A549 (cell line): ENCODE results near the gene PPP1R1C. TPM values are rescaled to one million over a fixed set of nuclear protein-coding genes. Genes with fewer than 3 reads are reported as not detected.

ENCODE experiments used
- ATAC-seq, 2 experiments: fragments of 200-7000 bp in 1 of 2; fragments of >200 bp in 1 of 2; cut with Nextera tagmentation in 1 of 2; cut with Tn5 transposase in 1 of 2; 3 replicates each; pipeline versions ENCODE4 v1.8.0 to v1.9.1; 2018 to 2020; ENCODE audit warnings: mild to moderate bottlenecking in 1 of 2, moderate library complexity in 1 of 2
- CTCF ChIA-PET: fragments of 300-600 bp; sonication (Branson Sonifier 250); formaldehyde crosslinking; extraction: SDS; loops from one replicate; lab custom pipeline; 2021; ENCODE audit warnings: antibody characterized with exemption, inconsistent platforms; lab: Yijun Ruan, JAX
- POLR2A ChIA-PET: fragments of 350-600 bp; formaldehyde crosslinking; extraction: SDS; loops from one replicate; lab custom pipeline; 2021; ENCODE audit warnings: antibody characterized with exemption, inconsistent platforms; lab: Yijun Ruan, JAX
- DNase-seq, 2 experiments: peaks; one replicate each; pipeline versions ENCODE4 v3.0.0 to v3.0.0-alpha.2; 2011 to 2016; ENCODE audit warnings: low read depth in 1 of 2, low spot score in 1 of 2
- FAIRE-seq: peaks from 2 replicates; lab custom pipeline; 2011; peaks lifted over from hg19 to GRCh38; lab: Jason Lieb, UNC
- H3K27ac ChIP-seq, 2 experiments: fragments of >200 bp; sonication (Bioruptor Twin); formaldehyde crosslinking; 3 replicates each; pipeline ENCODE4 v1.5.1; 2016 to 2017
- H3K4me1 ChIP-seq: fragments of >200 bp; sonication (Bioruptor Twin); formaldehyde crosslinking; 3 replicates; pipeline ENCODE4 v1.6.1; 2016
- H3K4me2 ChIP-seq: fragments of >200 bp; sonication (Bioruptor Twin); formaldehyde crosslinking; 3 replicates; pipeline ENCODE4 v1.6.1; 2016
- H3K4me3 ChIP-seq: fragments of >200 bp; sonication (Bioruptor Twin); formaldehyde crosslinking; 3 replicates; pipeline ENCODE4 v1.5.1; 2016
- H3K9me3 ChIP-seq: fragments of >200 bp; sonication (Bioruptor Twin); formaldehyde crosslinking; 3 replicates; pipeline ENCODE4 v1.6.1; 2016
- BCL3 ChIP-seq: fragments of >200 bp; sonication (Bioruptor Twin); formaldehyde crosslinking; IDR thresholded peaks from 3 replicates; pipeline ENCODE4 v1.6.1; 2016
- CHD4 ChIP-seq: fragments of 200-600 bp; sonication (generic); IDR thresholded peaks from 2 replicates; pipeline ENCODE4 v1.6.1; 2016; ENCODE audit warnings: antibody characterized with exemption, mild to moderate bottlenecking, borderline replicate concordance
- EHF ChIP-seq: fragments of 250-450 bp; sonication (Bioruptor Pico); IDR thresholded peaks from 2 replicates; pipeline ENCODE4 v1.5.0; 2020; ENCODE audit warnings: mild to moderate bottlenecking
- ELK1 ChIP-seq: fragments of 150-350 bp; IDR thresholded peaks from 2 replicates; pipeline ENCODE4 v1.6.1; 2014; ENCODE audit warnings: low read depth, mild to moderate bottlenecking, low read length
- EP300 ChIP-seq, 2 experiments: fragments of >200 bp; sonication (Bioruptor Twin); formaldehyde crosslinking; IDR thresholded peaks; 2 replicates in 1 of 2; 3 replicates in 1 of 2; pipeline ENCODE4 v1.6.1; 2016 to 2017
- FOSL2 ChIP-seq, 2 experiments: fragments of 450-650 bp in 1 of 2; fragments of >200 bp in 1 of 2; sonication (Bioruptor Twin) in 1 of 2; formaldehyde crosslinking; IDR thresholded peaks; 2 replicates each; pipeline versions ENCODE4 v1.5.0 to v1.6.1; 2016 to 2020; ENCODE audit warnings: mild to moderate bottlenecking in 1 of 2, moderate library complexity in 1 of 2
- GATA3 ChIP-seq: IDR thresholded peaks from 2 replicates; pipeline ENCODE4 v1.6.1; 2012; ENCODE audit warnings: borderline replicate concordance
- HDAC2 ChIP-seq: fragments of 200-600 bp; sonication (generic); IDR thresholded peaks from 2 replicates; pipeline ENCODE4 v1.6.1; 2016
- HEYL ChIP-seq: fragments of 250-450 bp; sonication (Bioruptor Pico); IDR thresholded peaks from 2 replicates; pipeline ENCODE4 v1.8.0; 2021; ENCODE audit warnings: mild to moderate bottlenecking, moderate library complexity
- HOXA7 ChIP-seq: fragments of 250-450 bp; sonication (Bioruptor Pico); IDR thresholded peaks from 2 replicates; pipeline ENCODE4 v1.5.0; 2020; ENCODE audit warnings: mild to moderate bottlenecking, moderate library complexity
- HOXB13 ChIP-seq: fragments of 250-450 bp; sonication (Bioruptor Pico); IDR thresholded peaks from 2 replicates; pipeline ENCODE4 v1.5.0; 2020; ENCODE audit warnings: low read depth, mild to moderate bottlenecking, moderate library complexity
- JUNB ChIP-seq: fragments of >200 bp; sonication (Bioruptor Twin); formaldehyde crosslinking; IDR thresholded peaks from 2 replicates; pipeline ENCODE4 v1.6.1; 2016
- KDM5A ChIP-seq: fragments of 200-600 bp; sonication (generic); IDR thresholded peaks from 2 replicates; pipeline ENCODE4 v1.6.1; 2016; ENCODE audit warnings: antibody characterized with exemption, mild to moderate bottlenecking
- MAFK ChIP-seq: fragments of 450-650 bp; IDR thresholded peaks from 2 replicates; pipeline ENCODE4 v1.6.1; 2014; ENCODE audit not compliant: partially characterized antibody
- MAZ ChIP-seq: fragments of 150-350 bp; IDR thresholded peaks from 2 replicates; pipeline ENCODE4 v1.6.1; 2014; ENCODE audit warnings: antibody characterized with exemption, low read depth, low read length, borderline replicate concordance
- MYC ChIP-seq: IDR thresholded peaks from 2 replicates; pipeline ENCODE4 v1.6.1; 2012; ENCODE audit warnings: mild to moderate bottlenecking, inconsistent platforms, low read length, improper control_type of control experiment, borderline replicate concordance
- RARB ChIP-seq: fragments of 250-450 bp; sonication (Bioruptor Pico); IDR thresholded peaks from 2 replicates; pipeline ENCODE4 v1.8.0; 2021; ENCODE audit warnings: mild to moderate bottlenecking, moderate library complexity
- SREBF2 ChIP-seq: fragments of 450-650 bp; IDR thresholded peaks from 2 replicates; pipeline ENCODE4 v1.6.1; 2014; ENCODE audit warnings: mild to moderate bottlenecking, moderate library complexity
- TP53 ChIP-seq: fragments of 250-450 bp; sonication (Bioruptor Pico); IDR thresholded peaks from 2 replicates; pipeline ENCODE4 v1.5.0; 2021; ENCODE audit warnings: mild to moderate bottlenecking, moderate library complexity
- ZFP36 ChIP-seq: fragments of 450-650 bp; IDR thresholded peaks from 2 replicates; pipeline ENCODE4 v1.6.1; 2014; ENCODE audit warnings: borderline replicate concordance; ENCODE audit not compliant: partially characterized antibody
- ZSCAN20 ChIP-seq: fragments of 250-450 bp; sonication (Bioruptor Pico); IDR thresholded peaks from 2 replicates; pipeline ENCODE4 v1.8.0; 2022; ENCODE audit warnings: mild to moderate bottlenecking, moderate library complexity
- WGBS: methylation state at CpG from one replicate; pipeline ENCODE4 v1.1.6; 2017; ENCODE audit errors: missing lambda C conversion rate; 5-methylcytosine and 5-hydroxymethylcytosine counted together
- polyA plus RNA-seq, 4 experiments: library from polyadenylated mRNA; depleted of rRNA in 3 of 4; stranded (reverse); fragments of >200 nt; fragmentation: RNase III in 1 of 4; extraction: RNeasy Plus Mini Kit Qiagen cat#74134 plus additional on column Dnase treatment in 1 of 4; gene quantifications; 2 replicates in 3 of 4; 3 replicates in 1 of 4; pipeline ENCODE4 v1.2.3, GENCODE V29; 2011 to 2017

Gene PPP1R1C
- polyA plus RNA-seq, 2 of the 4 experiments (the other 2 are of a cell fraction), result 0.81 to 2.7 TPM

GRCh38 chr2:182080493-182080892 lies 94.8 kb downstream of the PPP1R1C start (continued):
- TF ChIP-seq MAZ (no peak), FOSL2 (IDR thresholded peaks at IDR 0.05) (no peak), FOSL2 (CRISPR knock-in tag; IDR thresholded peaks at IDR 0.05) (no peak), HOXA7 (CRISPR knock-in tag) (no peak)

- peaks cover 9% of the 10 kb centered on the region for H3K4me1 ChIP-seq
- no peak overlapping the region for H3K4me2 ChIP-seq
- ChIA-PET CTCF (interaction anchor here (1.0 kb wide), 1 partner anchor 128 kb away, joined by 3 read pairs; no protein-coding TSS in a partner anchor), POLR2A (no interaction called here)
- DNase-seq (no peak), ATAC-seq (no peak), FAIRE-seq (no peak)
- H3K4me3 ChIP-seq, result no peak overlapping the region
- H3K27ac ChIP-seq, result no peak overlapping the region
- peaks cover 3% of the 10 kb centered on the region; the same call in 1 of the 3 replicates for H3K9me3 ChIP-seq
- WGBS, result 32% methylated on average over 4 of the region's 4 CpGs
- no peak for TF ChIP-seq MYC
- TF ChIP-seq KDM5A, result no peak
- no peak for TF ChIP-seq JUNB
- no peak for TF ChIP-seq SREBF2
- no peak for TF ChIP-seq HOXB13
These were observed 96.1 kb downstream of the PPP1R1C start for GRCh38 chr2:182081602-182082260.

- no peak for DNase-seq
- CTCF ChIA-PET, result interaction anchor here (1.3 to 3.2 kb wide), 2 partner anchors 11 kb away, joined by 3 to 17 read pairs; no protein-coding TSS in a partner anchor
- Histone ChIP-seq H3K4me1 (no peaks in the 10 kb centered on the region), H3K27ac (no peak overlapping the region), H3K4me3 (no peak overlapping the region)
- TF ChIP-seq MYC (no peak), HOXB13 (no peak), HEYL (CRISPR knock-in tag) (no peak), RARB (CRISPR knock-in tag) (no peak), CHD4 (no peak), HDAC2 (no peak), GATA3 (no peak), ELK1 (no peak), EP300 (IDR thresholded peaks at IDR 0.05) (no peak), TP53 (CRISPR knock-in tag) (no peak), MAFK (no peak)
- TF ChIP-seq, all 56 proteins: peak for 0
- ATAC-seq, result no peak
- H3K9me3 ChIP-seq, result peaks cover 3% of the 10 kb centered on the region; the same call in 1 of the 3 replicates
- no peak for FAIRE-seq
- H3K4me2 ChIP-seq, result no peak overlapping the region
- POLR2A ChIA-PET, result no interaction called here
- 59% methylated on average over 3 of the region's 3 CpGs for WGBS
These were observed 103.1 kb downstream of the PPP1R1C start for GRCh38 chr2:182088681-182089320.

GRCh38 chr2:182090486-182090885 lies 104.8 kb downstream of the PPP1R1C start:
- 48% methylated on average over 3 of the region's 3 CpGs for WGBS
- DNase-seq (no peak), FAIRE-seq (no peak), ATAC-seq (no peak)
- H3K4me2 ChIP-seq, result no peak overlapping the region
- ChIA-PET CTCF (no interaction called here), POLR2A (no interaction called here)
- H3K27ac ChIP-seq, result no peak overlapping the region
- H3K4me3 ChIP-seq, result no peak overlapping the region
- H3K9me3 ChIP-seq, result no peaks in the 10 kb centered on the region
- TF ChIP-seq BCL3 (no peak), EHF (CRISPR knock-in tag) (no peak), ZFP36 (no peak), ZSCAN20 (no peak)
- H3K4me1 ChIP-seq, result no peaks in the 10 kb centered on the region
